ENCODE results near the gene KCNK16. TPM values are rescaled to one million over a fixed set of nuclear protein-coding genes. Genes with fewer than 3 reads are reported as not detected.

Gene KCNK16
- total RNA-seq, 2 donors from 2014 or later = not detected

GRCh38 chr6:39303425-39304153 is 18.9 kb downstream of the KCNK16 start:
- Histone ChIP-seq H3K9me3 (no peaks in the 10 kb centered on the region), H3K4me1 (peaks cover 0 to 6% of the 10 kb centered on the region in 2 donors), H3K4me3 (no peak overlapping the region), H3K27ac (no peak overlapping the region), H3K27me3 (no peaks in the 10 kb centered on the region), H3K36me3 (no peaks in the 10 kb centered on the region)
- peak in 1 of 2 donors; percentile 2 for TF ChIP-seq CTCF (IDR thresholded peaks at IDR 0.05)
- DNase-seq (ENCODE audit: low spot score) = no peak

GRCh38 chr6:39302669-39303424 is 19.7 kb downstream of the KCNK16 start:
- no peaks in the 10 kb centered on the region for H3K27me3 ChIP-seq
- H3K9me3 ChIP-seq = no peaks in the 10 kb centered on the region

GRCh38 chr6:39302011-39302410 is 20.5 kb downstream of the KCNK16 start:
- H3K4me1 ChIP-seq = peaks cover 0 to 15% of the 10 kb centered on the region in 2 donors
- TF ChIP-seq CTCF (IDR thresholded peaks at IDR 0.05) = no peak

More at GRCh38 chr6:39302669-39303424, 19.7 kb downstream of the KCNK16 start:
- peak; percentile 76 to 94 for TF ChIP-seq CTCF (IDR thresholded peaks at IDR 0.05)
- Histone ChIP-seq H3K4me1 (peaks cover 0 to 6% of the 10 kb centered on the region in 2 donors), H3K4me3 (no peak overlapping the region), H3K36me3 (no peaks in the 10 kb centered on the region), H3K27ac (no peak overlapping the region)
- DNase-seq (ENCODE audit: low spot score) = peak; percentile 82

GRCh38 chr6:39301606-39302005 is 20.9 kb downstream of the KCNK16 start:
- no peaks in the 10 kb centered on the region for H3K27me3 ChIP-seq
- TF ChIP-seq CTCF (IDR thresholded peaks at IDR 0.05) = peak in 1 of 2 donors; percentile 33
- H3K4me1 ChIP-seq = peaks cover 0 to 19% of the 10 kb centered on the region in 2 donors
- H3K4me3 ChIP-seq = no peak overlapping the region
- H3K36me3 ChIP-seq = no peaks in the 10 kb centered on the region
- no peaks in the 10 kb centered on the region for H3K9me3 ChIP-seq
- DNase-seq (ENCODE audit: low spot score) = no peak
- H3K27ac ChIP-seq = no peak overlapping the region

More at GRCh38 chr6:39302011-39302410, 20.5 kb downstream of the KCNK16 start:
- H3K27ac ChIP-seq = no peak overlapping the region
- H3K36me3 ChIP-seq = no peaks in the 10 kb centered on the region
- H3K9me3 ChIP-seq = no peaks in the 10 kb centered on the region
- no peaks in the 10 kb centered on the region for H3K27me3 ChIP-seq
- no peak overlapping the region for H3K4me3 ChIP-seq
- DNase-seq (ENCODE audit: low spot score) = no peak

- Histone ChIP-seq H3K9me3 (no peaks in the 10 kb centered on the region), H3K36me3 (no peaks in the 10 kb centered on the region), H3K4me1 (peaks cover 0 to 27% of the 10 kb centered on the region in 2 donors), H3K27me3 (no peaks in the 10 kb centered on the region), H3K4me3 (no peak overlapping the region), H3K27ac (no peak overlapping the region)
- no peak for DNase-seq (ENCODE audit: low spot score)
- no peak for TF ChIP-seq CTCF (IDR thresholded peaks at IDR 0.05)
Measured at GRCh38 chr6:39300739-39301138, 21.8 kb downstream of the KCNK16 start.
